Activated CD8-positive, alpha-beta memory T cell treated with anti-CD3 and anti-CD28 coated beads, Interleukin-2, amount 50 U/mL, for 24 hours (primary cell): ENCODE data around the gene BHLHA15.

Experiments
- DNase-seq: peaks from one replicate; pipeline ENCODE4 v3.0.0-alpha.2; 2020; ENCODE audit errors: extremely low read depth

The BHLHA15 gene

GRCh38 chr7:98187138-98187502 is 24.1 kb upstream of the BHLHA15 start:
- no peak for DNase-seq

GRCh38 chr7:98189559-98189958 is 21.7 kb upstream of the BHLHA15 start:
- DNase-seq = no peak

DNA sequence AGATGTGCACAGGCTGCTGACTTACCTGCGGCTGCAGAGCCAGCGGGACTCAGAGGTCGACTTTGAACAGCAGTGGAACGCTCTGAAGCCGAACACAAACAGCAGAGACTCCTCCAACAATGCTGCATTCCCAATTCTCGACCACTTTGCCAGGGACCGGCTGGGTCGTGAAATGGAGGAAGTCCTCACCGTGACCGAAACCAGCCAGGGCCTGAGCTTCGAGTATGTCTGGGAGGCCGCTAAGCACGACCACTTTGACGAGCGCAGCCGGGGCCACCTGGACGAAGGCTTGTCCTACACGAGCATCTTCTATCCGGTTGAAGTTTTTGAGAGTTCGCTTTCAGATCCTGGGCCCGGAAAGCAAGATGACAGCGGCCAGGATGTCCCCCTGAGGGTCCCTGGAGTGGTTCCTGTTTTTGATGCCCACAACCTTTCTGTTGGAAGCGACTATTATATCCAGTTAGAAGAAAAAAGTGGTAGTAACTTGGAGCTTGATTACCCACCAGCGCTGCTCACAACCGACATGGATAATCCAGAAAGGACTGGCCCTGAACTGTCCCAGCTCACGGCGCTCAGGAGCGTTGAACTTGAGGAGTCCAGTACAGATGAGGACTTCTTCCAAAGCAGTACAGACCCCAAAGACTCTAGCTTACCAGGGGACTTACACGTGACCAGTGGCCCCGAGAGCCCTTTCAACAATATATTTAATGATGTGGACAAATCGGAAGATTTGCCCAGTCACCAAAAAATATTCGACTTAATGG is 19.4 kb upstream of the BHLHA15 start:
- DNase-seq = no peak

GRCh38 chr7:98192781-98193457 is 18.3 kb upstream of the BHLHA15 start:
- no peak for DNase-seq

GRCh38 chr7:98193474-98194180 is 17.6 kb upstream of the BHLHA15 start:
- DNase-seq = no peak

DNA sequence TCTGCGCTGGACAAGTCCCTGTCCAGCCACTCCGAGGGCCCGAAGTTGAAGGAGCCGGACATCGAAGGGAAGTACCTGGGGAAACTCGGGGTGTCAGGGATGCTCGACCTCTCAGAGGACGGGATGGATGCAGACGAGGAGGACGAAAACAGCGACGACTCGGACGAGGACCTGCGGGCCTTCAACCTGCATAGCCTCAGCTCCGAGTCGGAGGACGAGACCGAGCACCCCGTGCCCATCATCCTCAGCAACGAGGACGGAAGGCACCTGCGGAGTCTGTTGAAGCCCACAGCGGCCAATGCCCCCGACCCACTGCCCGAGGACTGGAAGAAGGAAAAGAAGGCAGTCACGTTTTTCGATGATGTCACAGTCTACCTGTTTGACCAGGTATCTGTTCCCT is 17.1 kb upstream of the BHLHA15 start:
- no peak for DNase-seq

DNA sequence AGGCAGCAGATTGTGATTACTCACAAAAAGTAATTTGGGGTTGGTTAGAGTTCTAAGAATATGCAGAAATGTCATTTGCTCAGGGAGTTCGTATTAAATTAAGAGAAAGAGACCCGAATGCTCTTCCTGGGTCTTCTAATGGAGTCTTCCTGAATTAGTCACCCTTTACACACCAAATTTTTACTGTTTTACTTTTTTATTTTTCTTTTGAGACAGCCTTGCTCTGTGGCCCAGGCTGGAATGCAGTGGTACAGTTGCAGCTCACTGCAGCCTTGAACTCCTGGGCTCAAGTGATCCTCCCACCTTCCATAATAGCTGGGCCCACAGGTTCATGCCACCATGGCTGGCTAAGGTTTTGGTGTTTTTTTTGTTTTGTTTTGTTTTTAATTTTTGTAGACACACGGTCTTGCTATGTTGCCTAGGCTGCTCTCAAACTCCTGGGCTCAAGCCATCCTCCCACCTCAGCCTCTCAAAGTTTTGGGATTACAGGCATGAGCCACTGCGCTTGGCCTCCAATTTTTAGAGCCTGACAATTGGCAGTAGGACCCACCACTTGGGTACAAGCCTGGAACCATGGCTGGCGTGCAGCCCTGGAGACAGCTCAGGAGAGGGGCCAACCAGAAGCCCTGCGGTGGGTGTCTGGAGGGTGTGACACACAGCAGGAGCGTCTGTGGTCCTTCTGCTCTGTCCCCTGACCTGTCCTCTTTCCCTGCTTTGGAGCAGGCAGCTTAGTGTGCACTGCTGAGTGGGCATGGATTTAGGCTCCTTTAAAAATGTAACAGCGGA is 16.4 kb upstream of the BHLHA15 start:
- DNase-seq = no peak

DNA sequence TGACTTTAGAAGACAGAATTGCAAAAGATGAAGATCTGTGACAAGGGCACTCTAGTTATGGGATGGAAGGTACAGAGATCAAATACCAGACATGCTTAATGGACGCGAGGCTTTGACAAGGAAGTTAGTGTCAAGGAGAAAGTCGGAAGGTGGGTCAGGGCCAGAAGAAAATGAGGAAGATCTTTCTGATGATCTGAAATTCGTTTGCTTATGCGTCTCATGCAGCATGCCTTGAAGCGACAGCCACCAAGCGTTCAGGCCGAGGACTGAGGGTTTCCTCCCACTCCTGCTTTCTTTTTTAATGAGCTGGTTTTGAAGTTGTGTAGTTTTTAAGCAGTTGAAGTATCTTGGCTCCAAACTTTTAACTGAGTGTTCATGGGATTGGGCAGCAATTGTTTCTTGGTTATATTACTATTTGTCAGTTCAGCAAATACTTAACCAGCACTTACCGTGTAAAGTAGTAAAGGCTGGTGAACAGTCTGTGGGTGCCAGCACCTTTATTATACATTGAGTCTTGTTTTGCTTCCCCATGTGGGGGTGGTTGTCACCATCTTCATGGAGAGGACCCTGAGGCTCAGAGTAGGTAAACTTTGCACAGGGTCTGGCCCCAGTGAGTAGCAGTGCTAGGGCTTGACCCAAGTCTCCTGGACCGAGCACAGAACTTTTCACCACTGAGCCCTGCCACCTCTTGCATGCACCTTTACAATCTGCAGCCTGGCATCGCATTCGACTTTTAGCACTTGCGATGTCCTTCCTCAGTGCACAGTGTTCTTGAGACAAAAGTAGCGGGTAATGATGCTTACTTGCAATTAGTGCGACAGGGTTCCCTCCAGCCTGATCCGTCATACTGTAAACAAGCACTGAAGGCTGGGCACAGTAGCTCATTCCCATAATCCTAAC is 14.3 kb upstream of the BHLHA15 start:
- no peak for DNase-seq

GRCh38 chr7:98199131-98199530 is 12.1 kb upstream of the BHLHA15 start:
- no peak for DNase-seq

DNA sequence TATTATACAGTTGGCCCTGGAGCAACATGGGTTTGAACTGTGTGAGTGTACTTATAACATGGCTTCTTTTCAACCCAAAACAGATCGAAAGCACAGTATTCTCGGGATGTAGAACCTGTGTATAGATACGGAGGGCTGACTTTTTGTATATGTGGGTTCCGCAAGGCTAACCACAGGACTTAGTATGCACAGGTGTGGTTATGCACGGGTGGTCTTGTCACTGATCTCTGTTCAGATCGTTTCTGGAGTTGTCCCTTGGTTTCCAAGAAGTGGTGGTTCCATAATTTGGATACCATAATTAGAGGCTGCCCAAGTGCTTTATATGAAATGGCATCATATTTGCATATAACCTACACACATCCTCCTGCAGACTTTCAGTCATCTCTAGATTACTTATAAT is 10.9 kb upstream of the BHLHA15 start:
- no peak for DNase-seq

DNA sequence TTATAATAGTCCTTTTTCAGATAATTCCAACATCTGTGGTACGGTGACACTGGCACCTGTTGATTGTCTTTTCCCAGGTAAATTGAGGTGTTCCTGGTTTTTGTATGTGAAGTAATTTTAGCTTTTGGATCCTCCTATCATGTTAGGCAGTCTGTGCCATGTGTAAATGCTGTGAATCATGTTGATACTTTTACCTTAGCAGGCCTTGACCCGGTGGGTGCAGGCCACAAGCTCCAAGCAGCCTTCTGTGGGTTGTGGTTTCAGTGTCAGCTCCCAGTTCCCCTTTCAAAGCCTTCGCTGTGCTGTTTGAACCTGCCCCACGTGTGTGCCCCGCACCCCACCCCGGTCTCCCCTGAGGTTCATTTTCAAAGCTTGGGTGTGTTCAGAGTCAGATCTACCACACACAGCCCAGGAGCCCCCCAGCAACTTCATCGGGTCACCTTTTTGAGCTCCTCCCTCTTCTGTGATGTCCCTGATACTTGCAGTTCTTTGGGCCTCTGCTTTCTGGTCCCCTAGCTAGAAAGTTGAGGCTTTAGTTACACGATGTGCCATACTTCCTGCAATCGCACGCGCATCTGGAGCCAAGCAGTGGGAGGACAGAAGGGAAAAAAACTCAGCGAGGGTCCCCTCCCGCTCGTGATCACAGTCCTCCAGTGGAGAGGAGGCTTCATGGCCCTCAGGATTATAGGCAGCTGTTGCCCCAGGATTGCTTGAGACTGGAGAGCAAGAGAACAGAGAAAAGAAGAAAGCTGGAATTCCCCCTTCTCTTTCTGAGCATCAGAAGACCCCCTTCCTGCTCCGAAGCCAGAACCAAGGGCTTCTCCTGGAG is 8.7 kb upstream of the BHLHA15 start:
- DNase-seq = peak; percentile 18

DNA sequence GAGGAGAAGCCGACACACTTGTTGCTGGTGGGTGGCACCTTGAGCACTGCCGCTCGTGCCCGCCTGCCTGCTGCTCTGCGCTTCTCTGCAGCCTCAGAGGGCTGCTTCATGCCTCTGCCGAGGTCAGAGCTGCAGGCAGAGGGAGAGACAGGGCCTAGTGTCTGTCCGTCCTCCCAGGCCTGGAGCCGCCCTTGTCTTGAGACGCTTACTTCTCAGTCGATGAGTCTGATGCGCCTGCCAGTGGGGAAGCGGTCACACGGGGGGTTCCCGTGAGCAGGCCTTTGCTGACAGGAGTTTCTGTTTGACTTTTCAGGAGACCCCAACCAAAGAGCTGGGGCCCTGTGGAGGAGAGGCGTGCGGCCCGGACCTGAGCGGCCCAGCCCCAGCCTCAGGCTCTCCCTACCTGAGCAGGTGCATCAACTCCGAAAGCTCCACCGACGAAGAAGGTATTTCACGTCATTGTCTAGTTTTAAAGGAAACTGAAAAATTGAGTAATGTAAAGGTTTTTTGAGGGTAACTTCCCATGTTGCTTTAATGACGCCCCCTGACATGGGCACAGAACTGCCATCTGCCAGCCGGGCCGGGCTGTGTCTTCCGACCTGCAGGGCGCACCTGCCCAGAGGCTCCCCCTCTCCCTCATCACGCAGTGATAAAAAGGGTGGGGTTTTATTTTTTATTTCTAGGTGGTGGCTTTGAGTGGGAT is 7.8 kb upstream of the BHLHA15 start:
- DNase-seq = no peak

- DNase-seq = no peak
These were observed 7.2 kb upstream of the BHLHA15 start for GRCh38 chr7:98203964-98204605.

- no peak for DNase-seq
These were observed 6.6 kb upstream of the BHLHA15 start for GRCh38 chr7:98204670-98205069.

DNA sequence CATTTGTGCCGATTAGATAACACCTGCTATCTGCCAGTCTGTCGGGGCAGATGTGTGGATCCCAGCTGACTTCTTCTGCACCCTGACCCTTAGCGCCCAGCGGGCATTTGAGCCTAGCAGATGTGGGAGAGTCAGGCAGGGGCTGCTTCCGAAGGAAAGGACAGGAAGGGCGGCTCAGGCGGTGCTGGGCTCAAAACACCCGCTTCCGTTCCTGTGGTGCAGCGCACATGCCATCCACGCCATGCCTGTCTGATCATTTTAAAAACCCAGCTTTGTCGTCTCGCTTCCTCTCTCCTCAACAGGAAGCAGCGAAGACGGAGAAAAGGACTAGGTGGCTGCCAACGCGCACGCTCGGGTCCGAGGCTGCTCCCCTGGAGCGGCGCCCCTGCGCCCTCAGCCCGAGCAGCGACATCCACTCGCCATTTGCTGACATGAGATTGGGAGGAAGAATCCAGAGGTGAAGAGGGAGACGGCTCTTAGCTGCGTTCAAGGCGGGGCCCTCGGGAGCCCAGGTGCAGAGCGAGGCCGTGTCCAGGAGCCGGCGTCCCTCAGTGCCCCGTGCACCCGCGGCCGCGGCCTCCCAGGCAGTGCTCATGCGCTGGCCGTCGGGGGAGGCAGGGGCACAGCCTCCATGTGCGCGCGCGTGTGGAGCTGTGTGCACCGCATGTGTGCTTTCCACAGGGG is 5.9 kb upstream of the BHLHA15 start:
- DNase-seq = no peak

- no peak for DNase-seq
These were observed 4.5 kb upstream of the BHLHA15 start for GRCh38 chr7:98206451-98207330.

DNA sequence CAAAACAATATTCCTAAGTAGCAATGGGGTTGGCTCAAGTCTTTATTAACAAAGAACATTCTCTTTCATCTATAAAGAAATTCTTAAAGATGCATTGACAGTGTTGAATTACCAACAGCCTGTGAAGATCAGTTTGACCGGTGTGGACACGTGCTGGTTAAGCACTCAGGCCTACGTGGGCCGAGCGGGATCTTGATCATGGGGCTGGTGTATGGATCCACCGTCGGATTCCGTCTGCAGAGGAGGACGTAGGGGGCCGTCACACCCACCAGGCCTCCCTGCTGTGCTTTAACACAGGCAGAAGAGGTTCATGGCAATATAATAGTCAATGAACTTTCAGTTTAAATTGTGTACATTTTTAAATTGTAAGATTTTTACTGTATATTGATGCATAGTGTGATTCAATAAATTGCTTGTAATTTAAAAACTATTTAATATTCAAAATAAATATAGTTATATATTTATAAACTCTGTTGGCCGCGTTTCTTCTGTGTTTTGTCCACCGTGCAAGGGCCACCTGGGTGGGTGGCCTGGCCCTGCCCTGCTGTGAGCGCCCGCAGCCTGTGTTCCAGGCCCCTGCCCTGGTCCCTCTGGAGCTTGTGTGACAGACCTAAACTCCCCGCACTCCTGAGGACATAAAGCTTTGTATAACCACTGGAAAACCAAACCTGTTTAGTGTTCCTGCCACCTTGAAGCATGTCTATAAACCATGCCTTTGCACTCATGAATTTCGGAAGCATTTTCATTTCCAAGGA is 1.9 kb upstream of the BHLHA15 start:
- no peak for DNase-seq
